8988T (cell line): ENCODE data around the gene SNX13.
"Not testable (repeated sequence)": the region's sequence is repeated elsewhere in the genome, so short reads cannot be mapped to it uniquely, and the experiment has no call there.

Experiments
- DNase-seq: peaks from one replicate; pipeline ENCODE4 v3.0.0; 2011

SNX13 gene

GRCh38 chr7:17909310-17909709 lies 31.0 kb downstream of the SNX13 start:
- DNase-seq: not testable (repeated sequence)

- no peak for DNase-seq
These were observed 33.3 kb downstream of the SNX13 start for GRCh38 chr7:17907014-17907413.

GRCh38 chr7:17903337-17903736 lies 37.0 kb downstream of the SNX13 start:
- no peak for DNase-seq

- DNase-seq: no peak
These were observed 37.7 kb downstream of the SNX13 start for GRCh38 chr7:17902599-17902998.

- DNase-seq: no peak
These were observed 39.8 kb downstream of the SNX13 start for GRCh38 chr7:17900464-17900863.

- DNase-seq: no peak
These were observed 42.2 kb downstream of the SNX13 start for GRCh38 chr7:17898111-17898510.

GRCh38 chr7:17887286-17887685 lies 53.0 kb downstream of the SNX13 start:
- no peak for DNase-seq

GRCh38 chr7:17882685-17883084 lies 57.6 kb downstream of the SNX13 start:
- DNase-seq: no peak

- DNase-seq: no peak
These were observed 61.1 kb downstream of the SNX13 start for GRCh38 chr7:17879075-17879661.

- DNase-seq: no peak
These were observed 61.7 kb downstream of the SNX13 start for GRCh38 chr7:17878627-17879026.

GRCh38 chr7:17871815-17872533 lies 68.3 kb downstream of the SNX13 start:
- no peak for DNase-seq

GRCh38 chr7:17870406-17870805 lies 69.9 kb downstream of the SNX13 start:
- no peak for DNase-seq

GRCh38 chr7:17863809-17864143 lies 76.5 kb downstream of the SNX13 start:
- no peak for DNase-seq

- DNase-seq: no peak
These were observed 77.0 kb downstream of the SNX13 start for GRCh38 chr7:17863095-17863808.

- no peak for DNase-seq
These were observed 84.0 kb downstream of the SNX13 start for GRCh38 chr7:17856251-17856650.

GRCh38 chr7:17855202-17855601 lies 85.1 kb downstream of the SNX13 start:
- DNase-seq: no peak

GRCh38 chr7:17854261-17855047 lies 85.8 kb downstream of the SNX13 start:
- DNase-seq: no peak

- DNase-seq: no peak
These were observed 87.9 kb downstream of the SNX13 start for GRCh38 chr7:17852361-17852760.

- no peak for DNase-seq
These were observed 90.8 kb downstream of the SNX13 start for GRCh38 chr7:17849504-17849903.

GRCh38 chr7:17848516-17848915 lies 91.8 kb downstream of the SNX13 start:
- no peak for DNase-seq

- DNase-seq: no peak
These were observed 93.4 kb downstream of the SNX13 start for GRCh38 chr7:17846935-17847334.

- DNase-seq: no peak
These were observed 95.1 kb downstream of the SNX13 start for GRCh38 chr7:17845197-17845547.

- no peak for DNase-seq
These were observed 95.6 kb downstream of the SNX13 start for GRCh38 chr7:17844514-17845196.
